Cardiac muscle cell (in vitro differentiated cells and primary cell): ENCODE results near the gene SLC35B2. TPM values are rescaled to one million over a fixed set of nuclear protein-coding genes. Genes with fewer than 3 reads are reported as not detected.

ENCODE experiments used
- DNase-seq, 2 donors: peaks; one replicate each; pipeline versions ENCODE4 v3.0.0 to v3.0.0-alpha.2; 2010 to 2017; ENCODE audit warnings: low read depth in 1 of 2, low spot score in 1 of 2
- H3K27ac ChIP-seq: fragments of 200-600 bp; sonication (generic); 2 replicates; pipeline ENCODE4 v1.5.1; 2016
- H3K27me3 ChIP-seq: fragments of 200-600 bp; sonication (generic); 2 replicates; pipeline ENCODE4 v1.6.0; 2016; ENCODE audit warnings: control low read depth
- H3K36me3 ChIP-seq: fragments of 200-600 bp; sonication (generic); 2 replicates; pipeline ENCODE4 v1.5.1; 2016; ENCODE audit warnings: control low read depth
- H3K4me1 ChIP-seq: fragments of 200-600 bp; sonication (generic); 2 replicates; pipeline ENCODE4 v1.8.1; 2017; ENCODE audit warnings: low read depth, mild to moderate bottlenecking, mixed run types
- H3K4me3 ChIP-seq: fragments of 200-600 bp; sonication (generic); 2 replicates; pipeline ENCODE4 v1.5.1; 2016; ENCODE audit warnings: mild to moderate bottlenecking
- H3K9me3 ChIP-seq: fragments of 200-600 bp; sonication (generic); 2 replicates; pipeline ENCODE4 v1.5.1; 2017; ENCODE audit warnings: low read depth, mild to moderate bottlenecking, control low read depth
- polyA plus RNA-seq: library from polyadenylated mRNA; unstranded; fragments of >200 nt; fragmentation: Nextera tagmentation; extraction: Ambion mirVana; gene quantifications from 2 replicates; pipeline ENCODE4 v1.2.1, GENCODE V29; 2016
- total RNA-seq: library from RNA; depleted of rRNA; stranded (reverse); fragments of >200 nt; gene quantifications from 2 replicates; pipeline ENCODE4 v1.2.3, GENCODE V29; 2016
- TF ChIP-seq, protein P1 (sequence below): IDR thresholded peaks from 2 replicates; pipeline ENCODE4 v1.5.1; 2012; ENCODE audit warnings: low read depth, mild to moderate bottlenecking, low read length

The SLC35B2 gene
- total and polyA plus RNA-seq, 2 experiments from 2014 or later = 34.3 to 63.3 TPM

GRCh38 chr6:44214307-44214706, 43.0 kb downstream of the SLC35B2 start:
- TF ChIP-seq, protein P1, sequence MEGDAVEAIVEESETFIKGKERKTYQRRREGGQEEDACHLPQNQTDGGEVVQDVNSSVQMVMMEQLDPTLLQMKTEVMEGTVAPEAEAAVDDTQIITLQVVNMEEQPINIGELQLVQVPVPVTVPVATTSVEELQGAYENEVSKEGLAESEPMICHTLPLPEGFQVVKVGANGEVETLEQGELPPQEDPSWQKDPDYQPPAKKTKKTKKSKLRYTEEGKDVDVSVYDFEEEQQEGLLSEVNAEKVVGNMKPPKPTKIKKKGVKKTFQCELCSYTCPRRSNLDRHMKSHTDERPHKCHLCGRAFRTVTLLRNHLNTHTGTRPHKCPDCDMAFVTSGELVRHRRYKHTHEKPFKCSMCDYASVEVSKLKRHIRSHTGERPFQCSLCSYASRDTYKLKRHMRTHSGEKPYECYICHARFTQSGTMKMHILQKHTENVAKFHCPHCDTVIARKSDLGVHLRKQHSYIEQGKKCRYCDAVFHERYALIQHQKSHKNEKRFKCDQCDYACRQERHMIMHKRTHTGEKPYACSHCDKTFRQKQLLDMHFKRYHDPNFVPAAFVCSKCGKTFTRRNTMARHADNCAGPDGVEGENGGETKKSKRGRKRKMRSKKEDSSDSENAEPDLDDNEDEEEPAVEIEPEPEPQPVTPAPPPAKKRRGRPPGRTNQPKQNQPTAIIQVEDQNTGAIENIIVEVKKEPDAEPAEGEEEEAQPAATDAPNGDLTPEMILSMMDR = no peak
- H3K36me3 ChIP-seq = no peaks in the 10 kb centered on the region
- H3K4me1 ChIP-seq = peaks cover 11% of the 10 kb centered on the region
- H3K9me3 ChIP-seq = no peaks in the 10 kb centered on the region
- no peak overlapping the region for H3K27ac ChIP-seq
- H3K4me3 ChIP-seq = no peak overlapping the region
- no peak for DNase-seq
- no peaks in the 10 kb centered on the region for H3K27me3 ChIP-seq

DNA sequence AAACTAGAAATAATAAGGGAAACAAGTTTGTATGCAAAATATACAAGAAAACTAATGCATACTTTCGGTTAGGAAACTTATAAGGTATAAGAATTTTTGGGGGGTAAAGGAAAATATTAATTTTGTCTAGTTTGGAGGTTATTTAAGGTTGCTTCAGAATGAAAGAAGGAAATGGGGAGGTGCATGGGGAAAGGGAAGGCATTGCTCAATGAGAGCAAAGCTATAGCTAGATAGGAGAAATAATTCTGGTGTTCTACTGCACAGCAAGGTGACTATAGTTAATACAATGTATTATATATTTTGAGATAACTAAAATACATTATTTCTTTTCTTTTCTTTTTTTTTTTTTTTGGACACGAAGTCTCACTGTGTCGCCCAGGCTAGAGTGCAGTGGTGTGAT, 46.0 kb downstream of the SLC35B2 start:
- Histone ChIP-seq H3K9me3 (no peaks in the 10 kb centered on the region), H3K4me3 (no peak overlapping the region), H3K36me3 (no peaks in the 10 kb centered on the region), H3K27ac (no peak overlapping the region), H3K27me3 (no peaks in the 10 kb centered on the region), H3K4me1 (peaks cover 5% of the 10 kb centered on the region)
- DNase-seq = no peak
- TF ChIP-seq, protein P1 = no peak

DNA sequence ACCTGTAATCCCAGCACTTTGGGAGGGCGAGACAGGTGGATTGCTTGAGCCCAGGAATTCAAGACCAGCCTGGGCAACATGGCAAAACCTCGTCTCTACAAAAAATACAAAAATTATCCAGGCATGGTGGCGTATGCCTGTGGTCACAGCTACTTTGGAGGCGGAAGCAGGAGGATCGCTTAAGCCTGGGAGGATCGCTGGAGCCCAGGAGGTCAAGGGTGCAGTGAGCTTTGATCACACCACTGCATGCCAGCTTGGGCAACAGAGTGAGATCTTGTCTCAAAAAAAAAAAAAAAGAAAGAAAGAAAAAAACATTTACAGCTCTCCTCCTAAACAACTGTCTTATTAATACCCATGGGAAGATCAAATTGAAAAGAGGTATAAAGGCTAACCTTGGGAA, 49.4 kb downstream of the SLC35B2 start:
- H3K9me3 ChIP-seq = no peaks in the 10 kb centered on the region
- DNase-seq = no peak
- H3K4me1 ChIP-seq = peaks cover 5% of the 10 kb centered on the region
- no peak overlapping the region for H3K4me3 ChIP-seq
- H3K27me3 ChIP-seq = no peaks in the 10 kb centered on the region
- TF ChIP-seq, protein P1 = no peak
- H3K36me3 ChIP-seq = no peaks in the 10 kb centered on the region
- H3K27ac ChIP-seq = no peak overlapping the region

Other genes starting within 250 kb of the SLC35B2 start
- 66.4 and 78.8 TPM in 2 replicates for gene MRPL14, start 130.1 kb downstream of the SLC35B2 start, total RNA-seq
- 130 and 165 TPM in 2 replicates for gene MRPL14, start 130.1 kb downstream of the SLC35B2 start, polyA plus RNA-seq
- 52.4 and 57.3 TPM in 2 replicates for gene TMEM63B, start 130.0 kb downstream of the SLC35B2 start, total RNA-seq
- 51.7 and 54.2 TPM in 2 replicates for gene TMEM63B, start 130.0 kb downstream of the SLC35B2 start, polyA plus RNA-seq
- not detected in 2 replicates for gene CAPN11, start 98.7 kb downstream of the SLC35B2 start, total RNA-seq
- gene CAPN11, start 98.7 kb downstream of the SLC35B2 start, polyA plus RNA-seq = not detected in 2 replicates
- gene MYMX, start 40.6 kb downstream of the SLC35B2 start, total RNA-seq = 0.21 TPM in 1 of 2 replicates, not detected in the other
- 0.55 and 1.0 TPM in 2 replicates for gene MYMX, start 40.6 kb downstream of the SLC35B2 start, polyA plus RNA-seq
- gene SLC29A1, start 33.9 kb downstream of the SLC35B2 start, total RNA-seq = 62.7 and 64.9 TPM in 2 replicates
- 85.4 and 88.7 TPM in 2 replicates for gene SLC29A1, start 33.9 kb downstream of the SLC35B2 start, polyA plus RNA-seq
- 865 and 876 TPM in 2 replicates for gene HSP90AB1, start 10.4 kb downstream of the SLC35B2 start, total RNA-seq
- 665 and 702 TPM in 2 replicates for gene HSP90AB1, start 10.4 kb downstream of the SLC35B2 start, polyA plus RNA-seq
- gene NFKBIE, start 8.0 kb upstream of the SLC35B2 start, total RNA-seq = 23.8 and 34.2 TPM in 2 replicates
- gene NFKBIE, start 8.0 kb upstream of the SLC35B2 start, polyA plus RNA-seq = 8.2 and 12.5 TPM in 2 replicates
- gene TMEM151B, start 12.9 kb upstream of the SLC35B2 start, total RNA-seq = 0.21 and 0.39 TPM in 2 replicates
- gene TMEM151B, start 12.9 kb upstream of the SLC35B2 start, polyA plus RNA-seq = 0.29 and 0.77 TPM in 2 replicates
- gene AARS2, start 55.8 kb upstream of the SLC35B2 start, total RNA-seq = 20.9 and 26.7 TPM in 2 replicates
- gene AARS2, start 55.8 kb upstream of the SLC35B2 start, polyA plus RNA-seq = 17.3 and 22.9 TPM in 2 replicates
- 0.63 TPM in 1 of 2 replicates, not detected in the other for gene SPATS1, start 85.1 kb upstream of the SLC35B2 start, total RNA-seq
- not detected in 2 replicates for gene SPATS1, start 85.1 kb upstream of the SLC35B2 start, polyA plus RNA-seq
- 17.1 and 17.8 TPM in 2 replicates for gene CDC5L, start 130.2 kb upstream of the SLC35B2 start, total RNA-seq
- gene CDC5L, start 130.2 kb upstream of the SLC35B2 start, polyA plus RNA-seq = 19.6 and 20.3 TPM in 2 replicates